ENCODE measurements around the gene P2RY11.

DNA sequence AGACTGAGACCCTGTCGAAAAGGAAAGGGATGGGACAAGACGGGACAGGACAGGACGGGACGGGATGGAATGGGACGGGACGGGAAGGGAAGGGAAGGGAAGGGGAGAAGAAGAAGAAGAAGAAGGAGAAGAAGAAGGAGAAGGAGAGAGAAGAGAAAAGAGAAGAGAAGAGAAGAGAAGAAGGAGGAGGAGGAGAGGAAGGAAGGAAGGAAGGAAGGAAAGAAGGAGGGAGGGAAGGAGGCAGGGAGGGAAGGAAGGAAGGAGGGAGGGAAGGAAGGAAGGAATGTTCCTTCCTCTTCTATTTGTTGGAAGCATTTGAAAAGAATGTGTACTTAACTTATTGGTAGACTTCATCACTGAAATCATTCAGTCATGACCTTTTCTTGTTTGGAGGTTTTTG is 35.0 kb upstream of the P2RY11 start:
- TF ChIP-seq, protein P1, sequence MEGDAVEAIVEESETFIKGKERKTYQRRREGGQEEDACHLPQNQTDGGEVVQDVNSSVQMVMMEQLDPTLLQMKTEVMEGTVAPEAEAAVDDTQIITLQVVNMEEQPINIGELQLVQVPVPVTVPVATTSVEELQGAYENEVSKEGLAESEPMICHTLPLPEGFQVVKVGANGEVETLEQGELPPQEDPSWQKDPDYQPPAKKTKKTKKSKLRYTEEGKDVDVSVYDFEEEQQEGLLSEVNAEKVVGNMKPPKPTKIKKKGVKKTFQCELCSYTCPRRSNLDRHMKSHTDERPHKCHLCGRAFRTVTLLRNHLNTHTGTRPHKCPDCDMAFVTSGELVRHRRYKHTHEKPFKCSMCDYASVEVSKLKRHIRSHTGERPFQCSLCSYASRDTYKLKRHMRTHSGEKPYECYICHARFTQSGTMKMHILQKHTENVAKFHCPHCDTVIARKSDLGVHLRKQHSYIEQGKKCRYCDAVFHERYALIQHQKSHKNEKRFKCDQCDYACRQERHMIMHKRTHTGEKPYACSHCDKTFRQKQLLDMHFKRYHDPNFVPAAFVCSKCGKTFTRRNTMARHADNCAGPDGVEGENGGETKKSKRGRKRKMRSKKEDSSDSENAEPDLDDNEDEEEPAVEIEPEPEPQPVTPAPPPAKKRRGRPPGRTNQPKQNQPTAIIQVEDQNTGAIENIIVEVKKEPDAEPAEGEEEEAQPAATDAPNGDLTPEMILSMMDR (IDR thresholded peaks at IDR 0.05) = no peak
- TF ChIP-seq POLR2A (IDR thresholded peaks at IDR 0.05) (no peak), POLR2AphosphoS5 (IDR thresholded peaks at IDR 0.05) (no peak)
